Lower lobe of right lung (tissue), 2 donors: ENCODE measurements around the gene FXYD5. TPM values are rescaled to one million over a fixed set of nuclear protein-coding genes. Genes with fewer than 3 reads are reported as not detected.
A peak's percentile ranks its signal among the peaks of the same experiment; 100 is the strongest.

Experiments used
- ATAC-seq, 2 donors: fragments of 200-7000 bp; cut with Tn5 transposase; one replicate each; pipeline ENCODE4 v1.9.1; 2020 to 2022; ENCODE audit warnings: mild to moderate bottlenecking in 2 of 2, moderate library complexity in 2 of 2
- DNase-seq: peaks from one replicate; pipeline ENCODE4 v3.0.0-alpha.2; 2020
- H3K27ac ChIP-seq: fragments of 200-600 bp; one replicate; pipeline ENCODE4 v1.8.0; 2022
- H3K27me3 ChIP-seq: fragments of 200-600 bp; one replicate; pipeline ENCODE4 v1.8.0; 2022; ENCODE audit warnings: low read depth
- H3K36me3 ChIP-seq: fragments of 200-600 bp; one replicate; pipeline ENCODE4 v1.8.0; 2022; ENCODE audit warnings: mild to moderate bottlenecking
- H3K4me1 ChIP-seq: fragments of 200-600 bp; one replicate; pipeline ENCODE4 v1.8.0; 2022
- H3K4me3 ChIP-seq: fragments of 200-600 bp; one replicate; pipeline ENCODE4 v1.8.0; 2022; ENCODE audit warnings: mild to moderate bottlenecking
- H3K9me3 ChIP-seq: fragments of 200-600 bp; one replicate; pipeline ENCODE4 v1.8.0; 2022
- CTCF ChIP-seq: fragments of 200-600 bp; IDR thresholded peaks from one replicate; pipeline ENCODE4 v1.8.0; 2022; ENCODE audit warnings: antibody characterized with exemption, mild to moderate bottlenecking
- intact Hi-C: fragments of 100-400 bp; cut with DNase I; formaldehyde crosslinking; loops from one replicate; pipeline ENCODE4 v1.11.0; 2022
- total RNA-seq: library from RNA; stranded (reverse); fragmentation: NEBNext Ultra II Directional; extraction: Animal tissue kit (Norgen Biotek cat#: 25700); gene quantifications from one replicate; pipeline ENCODE4 v1.2.1, GENCODE V29; 2021
- donor health status: DM: no; HTN: yes; CAD: no; lungs with severe emphysema.

FXYD5 gene
- total RNA-seq, 1 donor from 2014 or later: 152 TPM

GRCh38 chr19:35213663-35214632, 59.4 kb downstream of the FXYD5 start:
- H3K4me3 ChIP-seq: no peak overlapping the region

GRCh38 chr19:35214766-35215422, 60.4 kb downstream of the FXYD5 start:
- Histone ChIP-seq H3K9me3 (no peaks in the 10 kb centered on the region), H3K36me3 (no peaks in the 10 kb centered on the region), H3K27me3 (no peaks in the 10 kb centered on the region), H3K4me3 (no peak overlapping the region), H3K27ac (peak overlapping the region; percentile 80), H3K4me1 (peaks cover 51% of the 10 kb centered on the region)
- DNase-seq (no peak), ATAC-seq (no peak)
- TF ChIP-seq CTCF: no peak
- intact Hi-C loops: no loop called here

More at GRCh38 chr19:35213663-35214632, 59.4 kb downstream of the FXYD5 start:
- Histone ChIP-seq H3K27me3 (no peaks in the 10 kb centered on the region), H3K27ac (peak overlapping the region; percentile 80), H3K4me1 (peaks cover 51% of the 10 kb centered on the region), H3K36me3 (no peaks in the 10 kb centered on the region), H3K9me3 (no peaks in the 10 kb centered on the region)
- peak; percentile 77 to 79 for ATAC-seq
- peak; percentile 56 for DNase-seq
- no peak for TF ChIP-seq CTCF
- intact Hi-C loops: no loop called here

GRCh38 chr19:35216016-35216832, 61.7 kb downstream of the FXYD5 start:
- Histone ChIP-seq H3K9me3 (no peaks in the 10 kb centered on the region), H3K27me3 (no peaks in the 10 kb centered on the region), H3K4me1 (peaks cover 52% of the 10 kb centered on the region), H3K27ac (no peak overlapping the region), H3K4me3 (no peak overlapping the region), H3K36me3 (no peaks in the 10 kb centered on the region)
- intact Hi-C loops: no loop called here
- DNase-seq (no peak), ATAC-seq (no peak)
- TF ChIP-seq CTCF: no peak

GRCh38 chr19:35216833-35217648, 62.5 kb downstream of the FXYD5 start:
- Histone ChIP-seq H3K27ac (peak overlapping the region; percentile 46), H3K4me3 (no peak overlapping the region), H3K27me3 (no peaks in the 10 kb centered on the region), H3K36me3 (no peaks in the 10 kb centered on the region), H3K4me1 (peaks cover 44% of the 10 kb centered on the region), H3K9me3 (no peaks in the 10 kb centered on the region)
- no peak for DNase-seq
- intact Hi-C loops: no loop called here
- TF ChIP-seq CTCF: no peak
- peak in 1 of 2 donors; percentile 23 for ATAC-seq
